22Rv1 (cell line): ENCODE data around the gene CAVIN4.

Experiments used
- ZFX ChIP-seq: fragments of 450-650 bp; IDR thresholded peaks from 2 replicates; pipeline ENCODE4 v1.6.1; 2017; ENCODE audit warnings: antibody characterized with exemption, borderline replicate concordance
- TF ChIP-seq, protein P1 (sequence below): fragments of 450-650 bp; IDR thresholded peaks from 2 replicates; pipeline ENCODE4 v1.5.1; 2017; ENCODE audit warnings: mild to moderate bottlenecking

DNA sequence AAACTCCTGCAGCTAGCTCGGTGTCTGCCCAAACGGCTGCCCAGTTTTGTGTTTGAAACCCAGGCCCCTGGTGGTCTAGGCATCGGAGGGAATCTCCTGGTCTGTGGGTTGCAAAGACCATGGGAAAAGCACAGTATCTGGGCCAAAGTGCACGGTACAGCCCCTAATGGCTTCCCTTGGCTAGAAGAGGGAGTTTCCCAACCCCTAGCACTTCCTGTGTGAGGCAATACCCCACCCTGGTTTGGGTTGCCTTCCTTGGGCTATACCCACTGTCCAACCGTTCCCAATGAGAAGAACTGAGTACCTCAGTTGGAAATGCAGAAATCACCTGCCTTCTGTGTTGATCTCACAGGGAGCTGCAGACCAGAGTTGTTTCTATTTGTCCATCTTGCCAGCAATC is 41.8 kb downstream of the CAVIN4 start:
- TF ChIP-seq, protein P1, sequence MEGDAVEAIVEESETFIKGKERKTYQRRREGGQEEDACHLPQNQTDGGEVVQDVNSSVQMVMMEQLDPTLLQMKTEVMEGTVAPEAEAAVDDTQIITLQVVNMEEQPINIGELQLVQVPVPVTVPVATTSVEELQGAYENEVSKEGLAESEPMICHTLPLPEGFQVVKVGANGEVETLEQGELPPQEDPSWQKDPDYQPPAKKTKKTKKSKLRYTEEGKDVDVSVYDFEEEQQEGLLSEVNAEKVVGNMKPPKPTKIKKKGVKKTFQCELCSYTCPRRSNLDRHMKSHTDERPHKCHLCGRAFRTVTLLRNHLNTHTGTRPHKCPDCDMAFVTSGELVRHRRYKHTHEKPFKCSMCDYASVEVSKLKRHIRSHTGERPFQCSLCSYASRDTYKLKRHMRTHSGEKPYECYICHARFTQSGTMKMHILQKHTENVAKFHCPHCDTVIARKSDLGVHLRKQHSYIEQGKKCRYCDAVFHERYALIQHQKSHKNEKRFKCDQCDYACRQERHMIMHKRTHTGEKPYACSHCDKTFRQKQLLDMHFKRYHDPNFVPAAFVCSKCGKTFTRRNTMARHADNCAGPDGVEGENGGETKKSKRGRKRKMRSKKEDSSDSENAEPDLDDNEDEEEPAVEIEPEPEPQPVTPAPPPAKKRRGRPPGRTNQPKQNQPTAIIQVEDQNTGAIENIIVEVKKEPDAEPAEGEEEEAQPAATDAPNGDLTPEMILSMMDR, result no peak
- no peak for TF ChIP-seq ZFX
